Parietal lobe (tissue), 1 donor: ENCODE measurements around the gene OR2M7. TPM values are rescaled to one million over a fixed set of nuclear protein-coding genes. Genes with fewer than 3 reads are reported as not detected.

Source experiments
- total RNA-seq: library from RNA; depleted of rRNA; stranded (reverse); fragments of >200 nt; gene quantifications from one replicate; pipeline ENCODE4 v1.2.3, GENCODE V29; 2014

Gene OR2M7, protein sequence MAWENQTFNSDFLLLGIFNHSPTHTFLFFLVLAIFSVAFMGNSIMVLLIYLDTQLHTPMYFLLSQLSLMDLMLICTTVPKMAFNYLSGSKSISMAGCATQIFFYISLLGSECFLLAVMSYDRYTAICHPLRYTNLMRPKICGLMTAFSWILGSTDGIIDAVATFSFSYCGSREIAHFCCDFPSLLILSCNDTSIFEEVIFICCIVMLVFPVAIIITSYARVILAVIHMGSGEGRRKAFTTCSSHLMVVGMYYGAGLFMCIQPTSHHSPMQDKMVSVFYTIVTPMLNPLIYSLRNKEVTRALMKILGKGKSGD
- not detected for total RNA-seq

DNA sequence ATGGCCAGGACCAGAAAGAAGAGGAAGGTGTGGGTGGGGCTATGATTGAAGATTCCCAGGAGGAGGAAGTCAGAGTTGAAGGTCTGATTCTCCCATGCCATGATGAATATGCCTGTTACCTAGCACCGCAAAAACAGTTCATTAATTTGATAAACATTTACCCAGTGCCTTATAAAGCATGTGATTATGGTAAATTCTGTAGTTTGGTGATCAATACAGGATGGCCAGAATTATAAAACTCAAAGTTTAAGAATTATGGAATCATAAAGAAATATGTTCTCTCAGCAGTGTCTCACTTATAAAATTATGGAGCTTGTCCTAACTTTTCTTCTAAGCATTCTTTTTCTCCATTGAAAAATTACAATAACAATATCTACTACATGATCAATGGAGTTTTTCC, at the start of gene OR2M7:
Gene OR2M7 (minus strand): TSS at position 101 of the 400 bp plus-strand sequence. CDS start 0 bp downstream, at position 101.

DNA sequence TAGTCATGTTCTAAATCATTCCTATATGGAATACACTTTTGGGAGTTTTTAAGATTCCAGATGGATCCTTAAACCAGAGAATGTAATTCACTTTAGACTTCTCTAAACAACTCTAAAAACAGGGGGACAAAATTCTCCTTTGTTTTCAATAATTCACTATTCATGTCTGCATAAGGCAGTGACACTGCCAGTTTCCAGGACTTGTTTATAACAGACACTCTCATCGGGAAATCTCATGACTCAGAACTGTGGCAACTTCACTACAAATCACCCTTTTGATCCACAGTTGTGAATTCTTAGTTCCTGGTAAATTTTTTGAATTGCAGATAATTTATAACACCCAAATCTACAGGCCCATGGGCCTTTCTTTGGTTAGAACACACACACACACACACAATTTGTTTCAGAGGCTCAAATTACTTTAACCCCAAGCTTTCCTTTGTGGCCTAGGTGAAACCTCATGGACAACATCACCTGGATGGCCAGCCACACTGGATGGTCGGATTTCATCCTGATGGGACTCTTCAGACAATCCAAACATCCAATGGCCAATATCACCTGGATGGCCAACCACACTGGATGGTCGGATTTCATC, 36.9 kb upstream of the OR2M7 start, which contains the start of gene OR2T4:
Gene OR2T4 (plus strand): TSS at position 545 of the 595 bp plus-strand sequence. CDS start 0 bp downstream, at position 545.

DNA sequence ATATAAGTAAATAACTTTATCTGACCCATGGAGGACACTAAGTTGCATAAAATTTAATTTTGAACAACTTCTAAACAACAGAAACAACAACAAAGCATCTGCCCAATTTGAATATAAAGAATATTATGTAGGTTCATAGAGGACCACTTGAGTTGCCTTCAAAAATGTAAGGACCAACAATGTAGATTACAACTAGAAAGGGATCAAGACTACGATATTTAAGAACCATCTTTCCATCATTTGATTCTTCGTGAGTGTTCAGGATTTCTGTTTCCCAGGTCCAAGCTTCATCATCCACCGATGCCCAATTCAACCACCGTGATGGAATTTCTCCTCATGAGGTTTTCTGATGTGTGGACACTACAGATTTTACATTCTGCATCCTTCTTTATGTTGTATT, 24.1 kb upstream of the OR2M7 start, which contains the start of gene OR14C36:
Gene OR14C36 (plus strand): TSS at position 301 of the 400 bp plus-strand sequence. CDS start 0 bp downstream, at position 301.

DNA sequence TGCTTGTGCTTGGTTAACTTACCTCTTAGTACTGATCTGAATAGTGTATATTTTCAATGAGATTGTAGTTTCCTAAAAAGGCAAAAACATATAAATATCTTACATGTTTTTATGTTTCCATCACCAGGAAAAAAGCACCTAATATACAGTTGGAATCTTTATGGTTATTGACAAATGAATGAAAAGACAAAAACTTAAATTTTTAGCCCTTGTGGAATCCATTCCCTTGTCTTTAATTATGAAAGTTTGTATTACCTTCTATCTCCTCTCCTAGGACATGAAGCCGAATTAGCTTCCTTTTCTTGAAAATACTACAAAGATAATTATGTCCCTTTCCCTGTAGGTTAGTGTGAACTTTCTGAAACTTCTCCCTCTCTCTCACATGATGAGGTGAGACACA, 21.0 kb downstream of the OR2M7 start, which contains the start of gene OR2T12:
Gene OR2T12 (minus strand): TSS at position 101 of the 400 bp plus-strand sequence. CDS start 7,846 bp downstream, outside the sequence.

DNA sequence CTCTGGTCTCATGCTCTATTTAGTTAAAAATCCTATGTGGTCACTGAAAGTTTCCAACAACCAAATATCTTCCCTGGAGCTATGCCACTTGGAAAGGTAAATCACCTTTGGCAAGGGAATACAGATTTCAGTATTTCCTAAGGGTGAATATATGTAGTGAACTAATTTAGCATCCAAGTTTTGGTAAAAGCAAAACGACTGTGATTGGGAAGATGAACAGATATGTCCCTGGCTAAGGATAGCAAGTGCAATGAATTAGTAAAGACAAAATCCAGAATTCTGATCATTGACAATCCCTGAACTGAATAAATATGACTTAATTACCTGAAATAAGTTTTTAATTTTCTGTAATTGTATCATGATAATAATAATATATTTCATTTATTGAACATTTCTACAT, 46.5 kb downstream of the OR2M7 start, which contains the start of gene OR2T33:
Gene OR2T33 (minus strand): TSS at position 101 of the 400 bp plus-strand sequence. CDS start 4,162 bp downstream, outside the sequence.

Other genes with a start within 250 kb of the OR2M7 start
- 1.9 TPM for gene OR2L13, start 229.4 kb downstream of the OR2M7 start, total RNA-seq
- gene OR2M5, start 179.4 kb downstream of the OR2M7 start, total RNA-seq, result not detected
- not detected for gene OR2M2, start 149.7 kb downstream of the OR2M7 start, total RNA-seq
- 0.63 TPM for gene OR2M3, start 127.3 kb downstream of the OR2M7 start, total RNA-seq
- gene OR2M4, start 93.2 kb downstream of the OR2M7 start, total RNA-seq, result 0.31 TPM
- gene OR2T33, start 46.6 kb downstream of the OR2M7 start, total RNA-seq, result not detected
- not detected for gene OR2T12, start 21.1 kb downstream of the OR2M7 start, total RNA-seq
- not detected for gene OR14C36, start 24.2 kb upstream of the OR2M7 start, total RNA-seq
- not detected for gene OR2T4, start 37.1 kb upstream of the OR2M7 start, total RNA-seq
- gene OR2T6, start 51.2 kb upstream of the OR2M7 start, total RNA-seq, result not detected
- gene OR2T1, start 78.5 kb upstream of the OR2M7 start, total RNA-seq, result not detected
- gene OR2T2, start 121.1 kb upstream of the OR2M7 start, total RNA-seq, result not detected
- gene OR2T3, start 148.8 kb upstream of the OR2M7 start, total RNA-seq, result not detected
- gene OR2T5, start 164.0 kb upstream of the OR2M7 start, total RNA-seq, result not detected
- gene OR2G6, start 183.5 kb upstream of the OR2M7 start, total RNA-seq, result not detected
- not detected for gene OR2T29, start 238.2 kb upstream of the OR2M7 start, total RNA-seq